ENCODE results near the gene CAMSAP1.

- TF ChIP-seq POLR2AphosphoS5 (IDR thresholded peaks at IDR 0.05; ENCODE audit: low read length) (no peak), CTCF (IDR thresholded peaks at IDR 0.05 in 2 of 3, conservative IDR thresholded peaks at IDR 0.05 in 1 of 3; ENCODE audit: control insufficient read depth in 2 of 3, extremely low read depth in 1 of 3, insufficient read depth in 1 of 3, low read depth in 3 of 3, low read length in 3 of 3) (no peak), REST (IDR thresholded peaks at IDR 0.05; ENCODE audit: low read depth, low read length) (no peak), MXI1 (IDR thresholded peaks at IDR 0.05; ENCODE audit: low read depth, low read length) (no peak), ZNF687 (IDR thresholded peaks at IDR 0.05) (no peak), GABPA (IDR thresholded peaks at IDR 0.05; ENCODE audit: low read depth) (no peak), HCFC1 (IDR thresholded peaks at IDR 0.05; ENCODE audit: low read length) (no peak), CBX5 (IDR thresholded peaks at IDR 0.05; ENCODE audit: low read depth) (no peak), YY1 (IDR thresholded peaks at IDR 0.05; ENCODE audit: low read depth, low read length) (no peak), NFYB (IDR thresholded peaks at IDR 0.05; ENCODE audit: insufficient read depth, low read depth, low read length) (no peak), ATF7 (IDR thresholded peaks at IDR 0.05; ENCODE audit: low read depth) (no peak), ZBTB11 (CRISPR knock-in tag; IDR thresholded peaks at IDR 0.05) (no peak), RAD21 (IDR thresholded peaks at IDR 0.05; ENCODE audit: insufficient read depth, low read depth, low read length) (no peak), FOXK2 (IDR thresholded peaks at IDR 0.05) (no peak)
These were observed 147.6 kb downstream of the CAMSAP1 start for GRCh38 chr9:135759676-135760300.
